ENCODE measurements around the gene GALR2.

DNA sequence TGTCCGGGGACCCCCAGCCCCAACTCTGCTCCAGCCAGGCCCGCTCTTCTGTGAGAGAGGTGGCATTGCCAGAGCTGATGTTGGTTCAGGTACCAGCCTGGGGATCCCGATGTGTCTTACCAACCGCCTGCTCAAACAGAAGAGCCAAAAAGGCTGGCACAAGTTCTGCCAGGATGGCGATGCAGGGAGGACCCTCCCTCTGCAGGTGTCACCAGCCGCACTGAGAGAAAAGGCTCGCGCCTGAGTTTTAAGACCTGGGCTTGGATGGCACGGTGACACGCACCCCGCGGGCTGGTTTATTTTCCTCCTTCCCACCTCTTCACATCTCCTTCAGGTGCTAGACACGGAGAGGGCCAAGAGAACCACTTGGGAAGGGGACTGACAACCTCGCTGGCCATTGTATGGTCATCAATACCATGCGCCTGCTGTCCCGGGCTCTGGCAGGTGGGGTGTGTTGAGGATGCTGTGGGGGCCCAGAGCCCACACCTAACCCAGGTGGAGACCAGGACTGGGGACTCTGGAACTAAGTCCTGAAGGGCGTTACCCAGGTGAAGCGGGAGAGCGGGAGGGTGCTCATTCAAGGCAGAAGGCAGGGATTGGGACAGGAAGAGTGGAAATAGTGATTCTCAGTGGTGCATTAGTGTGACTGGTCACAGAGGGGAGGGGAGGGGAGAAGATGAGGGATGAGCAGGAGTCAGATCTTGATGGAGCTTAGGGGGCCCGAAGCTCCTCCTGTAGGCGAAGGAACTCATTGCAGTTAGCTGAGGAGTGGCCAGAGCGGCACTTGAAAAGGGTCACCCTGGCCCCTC is 50.2 kb downstream of the GALR2 start:
- TF ChIP-seq ZNF274 (IDR thresholded peaks at IDR 0.05; ENCODE audit: low read depth, low read length) (no peak), SUZ12 (IDR thresholded peaks at IDR 0.05; ENCODE audit: extremely low read depth, insufficient read depth, insufficient read length) (no peak), YY1 (IDR thresholded peaks at IDR 0.05; ENCODE audit: insufficient read depth, insufficient read length) (no peak)

Measured in NT2/D1 (cell line).